GM18498 (cell line): ENCODE data around the gene USH1C.
A peak's percentile ranks its signal among the peaks of the same experiment; 100 is the strongest.

Experiments
- ATAC-seq: cut with Tn5 transposase; IDR thresholded peaks from one replicate; pipeline ENCODE4 v1.9.1; 2021; ENCODE audit warnings: mild to moderate bottlenecking, moderate library complexity; ENCODE audit not compliant: unreplicated experiment

The USH1C gene

DNA sequence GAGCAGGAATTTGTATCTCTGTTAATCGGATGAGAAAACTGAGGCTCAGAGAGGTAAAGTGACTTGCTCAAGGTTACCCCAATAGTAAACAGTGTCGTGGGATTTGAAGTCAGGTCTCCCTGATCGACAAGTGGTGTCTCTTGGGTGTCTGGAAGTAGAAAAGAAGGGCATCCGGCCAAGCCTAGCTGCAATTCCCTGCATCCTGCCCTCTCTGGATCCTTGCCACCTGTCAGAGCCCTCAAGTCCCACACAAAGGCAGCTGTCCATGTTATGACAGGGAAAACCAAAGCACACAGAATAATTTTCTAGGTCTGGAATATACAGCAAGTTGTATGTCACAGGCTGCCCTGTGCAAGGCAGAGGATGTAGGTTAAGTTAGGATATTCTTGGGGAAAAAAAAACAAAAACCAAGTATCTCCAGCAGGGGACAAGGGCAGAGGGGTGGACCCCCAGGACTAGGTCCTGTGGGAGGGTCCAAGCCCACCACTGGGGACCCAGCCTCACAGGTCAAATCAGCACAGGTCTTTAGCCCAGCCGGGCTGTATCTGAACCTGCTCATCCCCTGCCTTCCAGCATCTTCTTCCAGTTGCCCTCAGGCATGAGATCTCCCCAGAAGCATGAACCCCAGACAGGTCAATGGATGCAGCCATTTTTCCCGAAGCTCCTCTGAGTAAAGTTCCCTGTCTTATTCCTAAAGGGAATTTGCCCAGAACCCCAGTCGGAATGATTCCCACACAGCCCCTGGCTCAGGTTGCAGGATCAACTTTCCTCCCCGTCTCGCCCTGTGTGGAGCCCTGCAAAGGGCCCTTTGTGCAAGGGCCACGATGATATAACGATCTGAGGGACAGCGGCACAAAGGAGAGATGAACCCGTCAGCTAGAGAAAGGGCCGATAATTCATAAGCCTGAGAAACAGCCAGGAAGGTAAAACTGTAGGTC, 15.0 kb downstream of the USH1C start:
- ATAC-seq = no peak

DNA sequence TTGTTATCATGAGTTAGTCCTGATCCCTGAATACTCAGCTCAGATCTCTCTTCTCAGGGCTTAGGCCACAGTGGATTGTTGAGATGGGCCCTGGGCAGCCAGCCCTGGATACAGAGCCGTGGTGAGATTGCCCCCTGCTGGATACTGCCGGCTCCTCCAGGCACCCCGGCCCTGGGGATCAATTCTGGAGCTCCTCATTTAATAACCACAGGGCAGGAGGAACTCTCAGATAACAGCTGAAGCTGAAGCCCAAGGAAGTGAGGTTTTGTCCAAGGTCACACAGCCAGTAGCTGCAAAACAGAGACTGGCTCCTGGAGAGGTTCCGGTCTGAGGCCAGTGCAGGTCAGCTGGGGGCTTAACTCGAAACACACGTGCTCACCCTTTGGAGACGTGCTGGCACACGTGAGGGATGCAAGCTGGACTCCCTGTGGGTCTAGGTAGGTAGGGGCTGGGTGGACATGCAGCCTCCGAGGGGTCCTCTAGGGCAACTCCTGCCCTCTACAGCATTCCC, 16.0 kb downstream of the USH1C start:
- ATAC-seq = peak; percentile 84

DNA sequence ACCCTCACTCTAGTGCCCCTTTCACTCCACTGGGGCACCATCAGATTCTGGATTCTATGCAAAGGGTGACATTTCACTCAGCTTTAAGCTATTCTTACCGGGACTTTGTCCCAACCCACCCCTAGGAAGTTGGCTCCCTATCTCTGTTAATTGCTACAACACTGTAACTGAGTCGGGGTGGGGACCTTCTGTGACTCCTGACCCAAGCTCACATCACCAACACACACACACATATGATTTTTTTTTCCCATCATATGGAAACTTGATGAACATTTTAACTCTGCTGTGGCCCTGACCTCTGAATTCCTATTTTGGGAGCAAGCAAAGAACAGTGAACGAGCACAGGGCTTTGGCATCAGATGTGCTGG, 16.6 kb downstream of the USH1C start:
- no peak for ATAC-seq

DNA sequence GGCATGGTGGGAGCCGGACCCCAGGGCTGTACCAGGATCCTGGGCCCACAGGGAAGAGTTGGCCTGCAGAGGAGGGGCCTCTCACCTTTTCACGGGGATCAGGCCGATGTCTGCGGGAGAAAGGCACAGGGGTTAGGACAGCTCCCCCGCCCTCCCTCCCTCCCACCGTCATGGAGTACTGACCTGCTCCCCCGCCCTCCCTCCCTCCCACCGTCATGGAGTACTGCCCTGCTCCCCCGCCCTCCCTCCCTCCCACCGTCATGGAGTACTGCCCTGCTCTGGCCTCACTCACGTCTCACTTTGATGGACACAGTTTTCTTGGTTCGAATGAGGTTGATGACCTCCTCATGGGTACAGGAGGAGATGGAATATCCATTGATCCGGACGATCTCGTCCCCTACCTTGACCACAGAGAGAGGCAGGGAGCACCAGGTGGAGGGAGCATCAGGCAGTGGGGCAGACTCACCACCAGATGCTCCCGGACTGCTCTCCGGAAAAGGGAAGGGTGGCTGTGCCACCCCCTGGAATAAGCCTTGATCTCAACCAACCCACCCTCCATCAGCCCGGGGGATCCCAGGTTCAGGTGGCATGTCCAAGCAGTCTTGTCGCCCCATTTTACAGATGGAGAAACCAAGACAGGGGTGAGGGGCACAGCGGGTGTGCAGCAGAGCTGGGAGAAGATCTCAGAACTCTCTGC, 17.1 kb downstream of the USH1C start:
- no peak for ATAC-seq

DNA sequence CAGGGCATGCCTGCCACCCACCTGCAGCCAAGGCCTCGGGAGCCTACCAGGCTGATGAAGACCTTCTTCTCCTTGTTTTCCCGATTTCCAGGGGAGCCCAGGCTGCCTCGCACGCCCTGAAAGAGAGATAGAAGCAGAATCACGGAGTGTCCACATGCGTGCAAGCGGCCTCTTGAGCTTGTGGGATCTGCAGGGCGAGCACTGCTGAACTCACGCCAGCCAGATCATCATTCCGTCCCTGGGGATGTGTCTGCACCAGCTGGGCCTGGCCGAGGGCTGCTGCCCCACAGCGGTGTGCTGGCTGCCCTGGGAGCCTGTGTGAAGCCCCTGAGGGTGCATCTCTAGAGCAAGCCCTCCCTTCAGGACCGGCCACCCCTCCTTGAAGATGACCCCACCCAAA, 17.9 kb downstream of the USH1C start:
- no peak for ATAC-seq

DNA sequence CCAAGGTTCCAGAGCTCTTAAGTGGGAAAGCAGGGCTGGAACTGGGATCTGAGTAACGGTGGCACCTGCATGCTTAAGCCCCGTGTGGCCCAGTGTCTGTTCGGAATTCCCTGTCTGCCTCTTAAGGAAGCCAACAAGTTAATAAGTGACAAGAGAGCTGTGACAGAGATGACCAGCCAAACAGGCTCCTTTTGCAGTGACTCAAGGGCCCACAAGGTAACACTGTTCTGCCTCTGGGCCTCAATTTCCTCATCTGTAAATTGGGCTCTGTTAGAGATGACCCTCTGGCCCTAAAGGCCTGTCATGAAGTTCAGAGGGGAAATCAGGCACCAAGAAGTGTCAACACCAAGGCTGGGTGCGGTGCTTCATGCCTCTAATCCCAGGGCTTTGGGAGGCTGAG, 18.6 kb downstream of the USH1C start:
- ATAC-seq = no peak

DNA sequence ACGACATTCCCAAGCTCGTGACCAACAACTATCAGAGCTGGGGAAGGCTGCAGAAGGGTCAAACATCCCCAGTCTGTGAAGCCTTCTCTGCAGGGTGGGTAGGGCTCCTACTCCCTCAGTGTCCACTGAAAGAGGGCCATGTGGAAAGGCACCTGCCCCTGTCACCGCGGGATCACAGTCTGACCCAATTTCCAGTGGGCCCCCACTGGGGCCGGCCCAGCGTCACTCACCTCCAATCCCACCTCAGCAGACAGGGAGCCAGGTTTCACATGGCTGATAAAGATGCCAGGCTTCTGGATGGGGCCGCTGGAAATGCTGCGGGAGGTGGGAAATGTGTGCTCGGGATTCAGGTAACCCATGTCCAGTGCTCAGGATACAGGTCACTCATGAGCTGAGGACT, 20.0 kb downstream of the USH1C start:
- no peak for ATAC-seq

DNA sequence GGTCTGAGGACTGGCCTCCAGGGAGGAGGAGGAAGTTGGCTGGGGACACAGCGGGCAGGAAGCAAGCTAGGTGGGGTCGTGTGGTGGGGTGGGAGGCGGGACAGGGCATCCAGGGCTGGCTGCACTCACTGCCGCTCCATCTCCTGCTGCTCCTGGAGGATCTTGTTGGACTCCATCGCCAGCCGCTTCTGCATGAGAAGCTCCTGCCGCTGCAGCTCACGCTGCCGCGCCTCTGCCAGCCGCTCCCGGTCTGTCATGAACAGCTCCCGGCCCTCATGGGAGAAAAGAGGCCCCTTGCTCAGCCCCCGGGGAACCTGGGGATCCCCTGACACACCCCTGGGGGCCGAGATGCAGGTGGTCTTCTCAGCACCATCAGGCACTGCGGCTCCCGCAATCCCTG, 21.6 kb downstream of the USH1C start:
- ATAC-seq = no peak

DNA sequence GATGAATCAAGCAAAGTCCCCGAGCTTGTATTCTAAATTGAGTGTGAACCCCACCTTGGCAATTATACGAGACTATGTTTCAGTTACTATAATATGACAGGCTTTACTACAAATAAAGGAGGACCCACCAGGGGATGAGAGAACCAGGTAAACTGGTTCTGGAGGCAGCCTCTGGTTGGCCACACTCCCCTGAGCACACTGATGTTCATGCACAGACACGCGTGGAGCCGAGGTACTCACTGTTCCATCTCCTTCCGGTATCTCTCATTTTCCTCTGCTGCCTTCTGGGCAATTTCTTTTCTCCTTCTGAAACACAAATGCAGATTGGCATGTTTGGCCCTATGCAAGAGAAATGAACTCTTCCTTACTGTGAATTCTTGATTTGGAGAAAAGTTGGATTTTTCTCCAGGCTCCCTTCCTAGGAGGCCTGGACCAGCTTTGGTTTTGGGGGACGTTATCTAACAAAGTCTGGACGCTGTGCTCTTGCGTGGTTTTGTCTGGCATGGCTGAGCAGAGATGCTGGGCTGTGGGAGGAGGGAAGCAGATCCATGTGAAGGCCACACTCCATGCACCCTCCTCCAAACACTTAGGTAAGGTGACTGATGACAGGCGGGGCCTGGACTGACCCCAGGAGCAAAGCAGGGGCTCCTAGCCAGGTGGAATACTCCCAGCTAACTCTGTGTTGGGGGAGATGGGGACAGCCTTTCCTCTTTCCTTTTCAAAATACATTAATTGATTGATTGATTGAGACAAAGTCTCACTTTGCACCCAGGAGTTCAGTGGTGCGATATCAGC, 22.9 kb downstream of the USH1C start:
- ATAC-seq = no peak

DNA sequence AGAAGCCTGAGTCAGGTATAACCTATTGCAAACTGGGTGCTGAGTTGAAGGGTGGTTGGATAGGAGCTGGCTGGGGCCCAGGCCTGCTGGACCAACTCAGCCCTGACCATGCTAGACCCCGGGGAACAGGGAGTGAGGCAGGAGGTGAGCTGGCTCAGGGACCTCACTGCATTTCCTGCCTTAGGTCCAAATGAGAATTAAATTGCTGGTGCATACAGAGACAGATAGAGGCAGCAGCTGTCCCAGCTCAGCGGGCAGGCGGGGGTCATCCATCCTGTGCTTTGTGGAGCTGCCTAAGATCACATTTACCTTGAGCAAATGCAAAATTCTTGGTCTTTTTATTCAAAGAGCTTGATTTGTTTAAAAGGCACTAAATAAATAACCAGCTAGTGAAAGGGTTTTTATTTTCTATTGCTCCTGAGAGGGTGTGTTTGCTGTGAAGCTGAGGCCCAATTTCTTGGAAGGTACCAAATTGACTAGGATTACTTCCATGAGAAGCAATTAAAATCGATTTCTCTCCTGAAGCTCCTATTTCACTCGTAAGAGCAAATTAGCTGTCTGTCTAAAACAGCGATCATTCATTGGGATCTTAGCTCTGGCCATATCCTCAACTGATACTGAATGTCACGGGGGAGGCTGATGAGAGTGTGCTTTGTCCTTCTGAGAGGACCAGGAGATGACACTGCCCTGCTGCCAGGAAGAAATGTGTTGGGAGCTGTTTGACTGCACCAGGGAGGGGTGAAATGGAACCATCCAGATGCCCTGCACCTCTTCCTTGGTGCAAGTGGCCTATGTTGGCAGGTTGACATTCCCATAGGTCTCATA, 24.9 kb downstream of the USH1C start:
- ATAC-seq = no peak

DNA sequence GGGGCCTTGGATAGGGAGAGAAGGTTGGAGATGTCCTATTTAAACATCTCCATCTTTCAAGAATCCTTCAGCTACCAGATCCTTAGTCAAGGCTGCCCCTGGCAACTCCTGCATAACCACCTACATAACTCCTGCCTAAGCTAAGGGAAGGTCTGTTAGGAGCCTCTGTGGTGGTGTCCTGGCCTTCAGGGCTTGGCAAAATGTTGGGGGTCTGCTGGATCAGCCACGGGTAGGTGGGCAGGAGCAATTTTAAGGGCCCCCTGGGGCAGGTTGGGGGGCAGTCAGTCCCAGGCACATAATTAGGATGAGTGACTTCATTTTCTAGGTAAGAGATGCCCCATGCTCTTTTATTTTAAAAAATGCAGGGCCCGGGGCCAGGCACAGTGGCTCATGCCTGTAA, 25.9 kb downstream of the USH1C start:
- ATAC-seq = no peak

DNA sequence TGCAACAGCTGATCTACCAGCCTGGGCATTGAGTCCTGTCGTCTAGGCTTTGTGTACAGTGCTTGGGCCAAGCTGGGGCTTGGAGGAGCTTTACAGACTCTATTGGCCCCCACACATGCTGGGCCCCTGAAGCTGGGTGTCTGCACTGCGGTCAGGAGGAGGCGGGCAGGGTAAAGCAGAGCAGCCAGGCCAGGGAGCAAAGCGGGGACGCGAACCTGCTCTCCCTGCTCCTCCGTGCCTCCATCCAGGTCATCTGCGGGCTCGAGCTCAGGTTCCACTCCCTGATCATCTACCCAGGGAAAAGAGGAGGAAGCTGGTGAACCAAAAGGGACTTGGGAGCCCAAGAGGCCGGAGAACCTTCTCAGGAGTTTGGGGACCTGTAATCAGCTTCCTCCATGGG, 27.0 kb downstream of the USH1C start:
- no peak for ATAC-seq

DNA sequence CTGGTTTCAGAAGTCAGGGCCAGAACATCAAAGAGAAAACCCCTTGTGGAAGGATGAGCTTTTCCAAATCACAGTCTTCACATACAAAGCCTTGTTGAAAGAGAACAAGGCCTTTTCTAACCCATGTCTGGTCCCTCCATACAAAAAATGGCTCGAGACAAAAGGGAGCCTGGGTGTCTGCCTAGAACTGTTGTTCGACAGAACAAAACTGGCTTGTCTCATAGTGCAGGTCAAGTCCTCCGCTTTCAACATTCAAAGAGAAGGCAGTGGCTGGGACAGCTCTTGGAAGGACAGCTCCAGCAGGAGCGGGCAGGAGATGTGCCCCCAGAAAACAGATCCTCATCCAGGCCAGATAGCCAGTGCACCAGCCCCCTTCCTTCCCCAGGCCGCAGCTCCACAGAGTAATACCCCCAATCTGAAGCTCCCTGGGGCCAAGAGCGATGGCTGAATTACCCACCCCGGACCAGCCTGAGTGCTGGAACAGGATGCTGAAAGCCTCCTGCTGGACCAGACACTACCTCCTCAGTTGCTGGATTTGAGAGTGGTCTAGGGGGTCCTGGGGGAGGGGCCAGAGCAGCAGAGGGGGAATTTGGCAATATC, 27.6 kb downstream of the USH1C start:
- no peak for ATAC-seq

DNA sequence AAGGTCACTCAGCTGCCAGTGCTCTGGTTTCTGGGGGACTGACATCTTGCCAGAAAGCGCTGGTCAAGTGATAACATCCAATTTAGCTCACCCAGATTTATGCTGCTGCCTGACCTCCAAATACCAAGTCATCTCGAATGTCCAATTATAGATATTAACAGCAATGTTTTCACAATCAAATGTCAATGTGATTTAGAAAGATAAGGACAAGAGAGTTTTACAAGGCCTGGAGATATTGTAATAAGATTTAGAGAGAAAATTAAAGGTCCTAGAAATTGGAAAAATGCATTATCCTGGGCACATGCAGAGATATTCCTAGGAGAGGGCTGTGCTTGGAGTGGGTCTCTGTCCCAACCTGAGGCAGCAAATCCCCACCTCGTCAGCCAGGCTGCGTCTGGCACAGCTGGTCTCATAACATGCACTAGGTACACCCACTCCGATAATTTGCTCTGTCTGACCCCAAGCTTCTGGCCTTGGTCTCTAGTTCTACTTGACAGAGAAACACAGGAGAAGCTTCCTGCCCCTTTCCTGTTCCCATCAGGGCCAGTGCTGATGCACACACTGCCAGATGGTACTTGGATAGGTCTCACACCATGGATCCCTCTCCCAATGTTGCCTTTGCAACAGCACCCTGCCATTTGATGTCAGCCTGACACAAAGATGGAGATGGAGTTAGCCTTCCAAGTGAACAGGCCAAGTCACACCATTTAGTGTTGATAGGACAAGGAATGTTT, 28.6 kb downstream of the USH1C start:
- ATAC-seq = no peak

DNA sequence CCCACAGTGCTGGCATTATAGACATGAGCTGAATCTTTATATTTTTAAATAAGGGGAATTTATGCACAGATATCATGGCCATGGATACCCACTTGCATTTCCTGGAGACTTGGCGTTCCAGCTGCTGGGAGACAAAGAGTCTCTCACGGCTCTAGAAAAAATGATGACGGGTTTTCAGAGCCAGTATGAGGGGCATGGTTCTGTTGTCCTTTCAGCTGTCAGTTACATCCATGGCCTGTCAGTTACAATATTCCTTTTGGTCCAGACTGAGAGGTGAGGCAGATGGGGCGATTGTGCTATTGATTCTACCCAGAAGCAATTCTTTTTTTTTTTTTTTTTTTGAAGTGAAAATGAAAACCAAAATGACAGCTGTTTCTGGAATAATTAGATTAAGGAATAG, 29.7 kb downstream of the USH1C start:
- no peak for ATAC-seq

DNA sequence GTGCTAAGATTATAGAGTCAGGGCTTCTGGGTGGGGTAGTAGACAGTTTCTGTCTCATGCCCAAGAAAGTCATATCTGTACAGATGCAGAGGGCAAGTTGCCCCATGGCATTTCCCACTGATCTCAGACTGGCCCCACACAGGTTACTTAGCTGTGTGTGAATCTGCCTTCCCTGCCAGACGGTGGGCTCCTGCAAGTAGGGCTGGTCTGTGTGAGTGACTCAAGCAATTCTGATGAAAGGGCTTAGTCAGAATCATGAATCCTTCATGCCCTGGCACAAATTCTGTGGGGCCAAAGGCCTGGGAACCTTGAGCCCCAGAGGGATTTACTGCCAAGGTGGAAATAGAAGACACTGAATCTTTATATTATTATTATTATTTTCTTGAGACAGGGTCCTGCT, 30.4 kb downstream of the USH1C start:
- ATAC-seq = no peak

DNA sequence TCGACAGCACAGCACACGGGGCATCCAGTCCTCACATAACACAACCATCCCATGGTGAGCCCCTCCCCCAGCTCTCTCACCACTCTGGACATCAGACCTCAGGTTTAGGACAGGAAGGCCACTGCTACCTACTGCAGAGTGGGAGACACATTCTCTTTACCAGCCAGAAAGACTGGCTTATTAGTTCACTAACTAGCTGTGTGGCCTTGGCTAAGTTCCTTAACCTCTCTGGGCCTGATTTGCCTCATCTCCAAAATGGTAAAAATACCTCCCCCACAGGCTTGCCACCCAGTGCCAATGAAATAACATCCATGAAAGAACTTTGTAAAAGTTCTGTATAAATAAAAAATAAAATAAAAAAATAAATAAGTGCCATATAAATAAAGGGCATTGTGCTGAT, 32.1 kb downstream of the USH1C start:
- no peak for ATAC-seq

DNA sequence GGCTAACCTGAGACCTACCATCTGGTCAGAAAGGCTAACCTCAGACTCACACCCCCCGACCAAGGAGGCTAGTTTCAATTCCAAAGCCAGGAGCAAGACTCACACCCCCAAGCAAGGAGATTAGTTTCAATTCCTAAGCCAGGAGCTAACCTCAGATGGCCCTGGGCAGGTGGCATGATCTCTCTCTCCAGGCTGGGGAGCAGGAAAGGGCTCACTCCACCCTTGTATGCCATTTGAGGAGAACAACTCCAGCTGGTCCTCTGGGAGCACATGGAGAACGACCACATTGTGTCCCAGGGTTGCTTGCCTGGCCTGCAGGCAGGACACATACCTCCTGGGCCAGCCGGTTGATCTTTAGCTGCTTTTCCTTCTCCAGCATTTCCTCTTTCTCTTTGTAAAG, 32.6 kb downstream of the USH1C start:
- no peak for ATAC-seq

DNA sequence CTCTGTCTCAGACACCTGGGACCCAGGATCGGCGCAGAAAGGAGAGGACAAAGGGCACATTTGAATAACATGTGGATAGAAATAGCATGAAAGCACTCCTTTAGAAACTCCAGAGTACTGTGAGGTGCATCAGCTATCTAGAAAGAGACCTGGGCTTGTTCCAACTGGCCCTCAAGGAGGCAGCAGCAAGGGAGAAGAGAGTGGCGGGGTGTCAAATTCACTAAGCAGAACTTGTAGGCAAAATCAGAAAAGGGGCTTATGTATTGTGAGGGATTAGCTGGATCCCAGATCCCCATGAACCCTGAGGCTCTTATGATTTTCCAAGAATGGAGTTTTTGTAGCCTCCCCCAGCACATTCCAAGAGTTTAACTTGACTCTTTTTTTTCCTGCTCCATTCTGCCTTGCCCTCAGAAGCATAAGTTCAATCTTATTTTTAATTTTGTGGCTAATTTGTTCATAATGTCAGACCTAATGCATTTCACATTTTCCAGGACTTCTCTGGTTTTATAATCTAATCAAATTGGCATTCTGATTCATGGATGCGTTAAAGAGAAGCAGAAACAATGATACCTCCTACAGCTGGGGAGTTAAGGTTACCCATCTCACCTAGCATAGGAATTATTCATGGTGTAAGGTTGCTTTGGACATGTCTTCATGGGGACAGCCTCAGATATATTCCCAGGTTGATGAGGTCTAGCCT, 33.6 kb downstream of the USH1C start:
- ATAC-seq = no peak
